HepG2 (cell line): ENCODE results near the gene TOP2A. TPM values are rescaled to one million over a fixed set of nuclear protein-coding genes. Genes with fewer than 3 reads are reported as not detected.

Experiments used
- EP300 ChIP-seq, 3 experiments: sonication (generic) in 1 of 3; formaldehyde crosslinking in 1 of 3; IDR thresholded peaks; 2 replicates each; pipeline versions ENCODE4 v1.5.1 to v1.6.1; 2011 to 2020; ENCODE audit warnings: low read depth in 2 of 3, low read length in 2 of 3, borderline replicate concordance in 1 of 3, improper control_type of control experiment in 1 of 3, mild to moderate bottlenecking in 1 of 3, missing genetic modification reagents in 1 of 3, moderate library complexity in 1 of 3
- GZF1 ChIP-seq: sonication (generic); formaldehyde crosslinking; IDR thresholded peaks from 2 replicates; pipeline ENCODE4 v1.5.1; 2020; ENCODE audit warnings: mild to moderate bottlenecking, missing genetic modification reagents
- HNF4G ChIP-seq, 2 experiments: sonication (generic) in 1 of 2; formaldehyde crosslinking in 1 of 2; IDR thresholded peaks; 2 replicates each; pipeline versions ENCODE4 v1.4.0 to v1.6.1; 2011 to 2020; ENCODE audit warnings: borderline replicate concordance in 2 of 2, low read depth in 2 of 2, mild to moderate bottlenecking in 2 of 2, low read length in 1 of 2, missing genetic modification reagents in 1 of 2, moderate library complexity in 1 of 2
- KDM4B ChIP-seq: sonication (generic); formaldehyde crosslinking; IDR thresholded peaks from 2 replicates; pipeline ENCODE4 v1.4.0; 2020; ENCODE audit warnings: missing genetic modification reagents
- PRMT3 ChIP-seq: sonication (generic); formaldehyde crosslinking; IDR thresholded peaks from 2 replicates; pipeline ENCODE4 v1.8.1; 2022; ENCODE audit warnings: low read depth, mild to moderate bottlenecking, moderate library complexity, missing genetic modification reagents, borderline replicate concordance
- PRPF4 ChIP-seq: fragments of 200-400 bp; formaldehyde crosslinking; IDR thresholded peaks from 2 replicates; pipeline ENCODE4 v1.6.1; 2016; ENCODE audit warnings: low read length, low read depth; ENCODE audit not compliant: poor library complexity, severe bottlenecking
- RAD21 ChIP-seq: fragments of 450-650 bp; formaldehyde crosslinking; IDR thresholded peaks from 2 replicates; pipeline ENCODE4 v1.5.0; 2020; ENCODE audit warnings: mild to moderate bottlenecking
- SNRNP70 ChIP-seq: fragments of 200-400 bp; formaldehyde crosslinking; IDR thresholded peaks from 2 replicates; pipeline ENCODE4 v1.6.1; 2017; ENCODE audit warnings: mild to moderate bottlenecking, low read depth, low read length, moderate library complexity
- ZKSCAN8 ChIP-seq: IDR thresholded peaks from 2 replicates; pipeline ENCODE4 v1.6.1; 2016; ENCODE audit warnings: borderline replicate concordance, missing genetic modification reagents, missing compliant biosample characterization
- ZNF337 ChIP-seq: sonication (generic); formaldehyde crosslinking; IDR thresholded peaks from 2 replicates; pipeline ENCODE4 v1.5.1; 2020; ENCODE audit warnings: missing genetic modification reagents, low read depth, mild to moderate bottlenecking, borderline replicate concordance
- ZNF432 ChIP-seq: sonication (generic); formaldehyde crosslinking; IDR thresholded peaks from 2 replicates; pipeline ENCODE4 v1.5.0; 2020; ENCODE audit warnings: missing genetic modification reagents, mild to moderate bottlenecking, borderline replicate concordance
- ZNF772 ChIP-seq: sonication (generic); formaldehyde crosslinking; IDR thresholded peaks from 2 replicates; pipeline ENCODE4 v1.5.0; 2020; ENCODE audit warnings: mild to moderate bottlenecking, missing genetic modification reagents
- ZNF775 ChIP-seq: sonication (generic); formaldehyde crosslinking; IDR thresholded peaks from 2 replicates; pipeline ENCODE4 v1.4.0; 2020; ENCODE audit warnings: missing genetic modification reagents, mild to moderate bottlenecking, moderate library complexity, borderline replicate concordance
- ZSCAN25 ChIP-seq: sonication (generic); formaldehyde crosslinking; IDR thresholded peaks from 2 replicates; pipeline ENCODE4 v1.8.0; 2022; ENCODE audit warnings: mild to moderate bottlenecking, missing genetic modification reagents
- polyA plus RNA-seq, 8 experiments: library from polyadenylated mRNA; depleted of rRNA in 3 of 8; stranded (reverse) in 7 of 8; unstranded in 1 of 8; fragments of >200 nt; fragmentation: Illumina TruSeq in 4 of 8; extraction: Trizol in 4 of 8; gene quantifications; 2 replicates each; pipeline versions ENCODE4 v1.2.1 to v1.2.3, GENCODE V29; 2011 to 2016; ENCODE audit warnings: low read depth in 4 of 8, missing spikeins in 1 of 8, mixed read lengths in 1 of 8; ENCODE audit not compliant: insufficient read depth in 1 of 8
- total RNA-seq, 5 experiments: library from RNA; depleted of rRNA; stranded (reverse); fragments of >200 nt; fragmentation: Illumina TruSeq; extraction: Trizol; gene quantifications; 2 replicates each; pipeline ENCODE4 v1.2.3, GENCODE V29; 2016; ENCODE audit warnings: low read depth in 1 of 5
- TF ChIP-seq, protein P1 (sequence below): sonication (generic); formaldehyde crosslinking; IDR thresholded peaks from 2 replicates; pipeline ENCODE4 v1.5.0; 2020; ENCODE audit warnings: missing genetic modification reagents, mild to moderate bottlenecking, borderline replicate concordance
- TF ChIP-seq, protein P2 (sequence below): sonication (generic); formaldehyde crosslinking; conservative IDR thresholded peaks from 2 replicates; pipeline ENCODE4 v1.4.0; 2020; ENCODE audit warnings: missing genetic modification reagents
- TF ChIP-seq, protein P3 (sequence below): sonication (generic); formaldehyde crosslinking; IDR thresholded peaks from 2 replicates; pipeline ENCODE4 v1.4.0; 2020; ENCODE audit warnings: mild to moderate bottlenecking, missing genetic modification reagents
- TF ChIP-seq, protein P4 (sequence below): IDR thresholded peaks from 2 replicates; pipeline ENCODE4 v1.6.1; 2016; ENCODE audit warnings: low read depth, control low read depth
- TF ChIP-seq, protein P5 (sequence below): sonication (generic); formaldehyde crosslinking; IDR thresholded peaks from 2 replicates; pipeline ENCODE4 v1.4.0; 2020; ENCODE audit warnings: missing genetic modification reagents, mild to moderate bottlenecking, borderline replicate concordance

TOP2A gene
- total and polyA plus RNA-seq, 2 of the 13 experiments (the other 11 are each of a cell fraction or from before 2014, with no cell fraction given): 108 to 327 TPM

DNA sequence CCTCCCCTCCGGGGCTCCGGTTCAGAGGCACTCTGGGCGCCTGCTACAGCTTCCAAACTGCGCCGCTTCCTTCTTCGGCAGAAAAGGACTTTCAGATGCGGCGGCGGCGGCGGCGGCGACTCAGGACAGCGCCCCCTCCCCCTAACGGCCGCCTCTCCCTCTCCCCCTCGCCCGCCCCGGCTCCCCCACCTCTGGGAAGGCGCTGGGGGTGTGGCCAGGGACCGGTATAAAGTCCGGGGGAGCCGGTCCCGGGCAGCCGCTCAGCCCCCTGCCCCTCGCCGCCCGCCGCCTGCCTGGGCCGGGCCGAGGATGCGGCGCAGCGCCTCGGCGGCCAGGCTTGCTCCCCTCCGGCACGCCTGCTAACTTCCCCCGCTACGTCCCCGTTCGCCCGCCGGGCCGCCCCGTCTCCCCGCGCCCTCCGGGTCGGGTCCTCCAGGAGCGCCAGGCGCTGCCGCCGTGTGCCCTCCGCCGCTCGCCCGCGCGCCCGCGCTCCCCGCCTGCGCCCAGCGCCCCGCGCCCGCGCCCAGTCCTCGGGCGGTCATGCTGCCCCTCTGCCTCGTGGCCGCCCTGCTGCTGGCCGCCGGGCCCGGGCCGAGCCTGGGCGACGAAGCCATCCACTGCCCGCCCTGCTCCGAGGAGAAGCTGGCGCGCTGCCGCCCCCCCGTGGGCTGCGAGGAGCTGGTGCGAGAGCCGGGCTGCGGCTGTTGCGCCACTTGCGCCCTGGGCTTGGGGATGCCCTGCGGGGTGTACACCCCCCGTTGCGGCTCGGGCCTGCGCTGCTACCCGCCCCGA is 25.7 kb upstream of the TOP2A start, which contains the start of gene IGFBP4 (continued):
- TF ChIP-seq, protein P1, sequence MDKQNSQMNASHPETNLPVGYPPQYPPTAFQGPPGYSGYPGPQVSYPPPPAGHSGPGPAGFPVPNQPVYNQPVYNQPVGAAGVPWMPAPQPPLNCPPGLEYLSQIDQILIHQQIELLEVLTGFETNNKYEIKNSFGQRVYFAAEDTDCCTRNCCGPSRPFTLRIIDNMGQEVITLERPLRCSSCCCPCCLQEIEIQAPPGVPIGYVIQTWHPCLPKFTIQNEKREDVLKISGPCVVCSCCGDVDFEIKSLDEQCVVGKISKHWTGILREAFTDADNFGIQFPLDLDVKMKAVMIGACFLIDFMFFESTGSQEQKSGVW: no peak
- TF ChIP-seq EP300 (IDR thresholded peaks at IDR 0.05; ENCODE audit: low read depth in 2 of 2, low read length in 2 of 2): no peak
- no peak for TF ChIP-seq EP300 (CRISPR knock-in tag; IDR thresholded peaks at IDR 0.05; ENCODE audit: borderline replicate concordance)
- 0 out of 2 replicates have a peak, but pooled peaks have one; percentile 25 for TF ChIP-seq GZF1
- TF ChIP-seq PRPF4: no peak
- TF ChIP-seq, protein P2, sequence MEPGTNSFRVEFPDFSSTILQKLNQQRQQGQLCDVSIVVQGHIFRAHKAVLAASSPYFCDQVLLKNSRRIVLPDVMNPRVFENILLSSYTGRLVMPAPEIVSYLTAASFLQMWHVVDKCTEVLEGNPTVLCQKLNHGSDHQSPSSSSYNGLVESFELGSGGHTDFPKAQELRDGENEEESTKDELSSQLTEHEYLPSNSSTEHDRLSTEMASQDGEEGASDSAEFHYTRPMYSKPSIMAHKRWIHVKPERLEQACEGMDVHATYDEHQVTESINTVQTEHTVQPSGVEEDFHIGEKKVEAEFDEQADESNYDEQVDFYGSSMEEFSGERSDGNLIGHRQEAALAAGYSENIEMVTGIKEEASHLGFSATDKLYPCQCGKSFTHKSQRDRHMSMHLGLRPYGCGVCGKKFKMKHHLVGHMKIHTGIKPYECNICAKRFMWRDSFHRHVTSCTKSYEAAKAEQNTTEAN (CRISPR knock-in tag): peak; percentile 89
- TF ChIP-seq ZSCAN25 (CRISPR knock-in tag): peak; percentile 60; the same call in 1 of the 2 replicates
- no peak for TF ChIP-seq SNRNP70
- TF ChIP-seq, protein P3, sequence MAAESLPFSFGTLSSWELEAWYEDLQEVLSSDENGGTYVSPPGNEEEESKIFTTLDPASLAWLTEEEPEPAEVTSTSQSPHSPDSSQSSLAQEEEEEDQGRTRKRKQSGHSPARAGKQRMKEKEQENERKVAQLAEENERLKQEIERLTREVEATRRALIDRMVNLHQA (CRISPR knock-in tag): no peak
- TF ChIP-seq KDM4B (CRISPR knock-in tag): 0 out of 2 replicates have a peak, but pooled peaks have one; percentile 54
- TF ChIP-seq ZNF432 (CRISPR knock-in tag): no peak
- no peak for TF ChIP-seq ZNF775 (CRISPR knock-in tag)
- TF ChIP-seq ZKSCAN8 (CRISPR knock-in tag): no peak
- TF ChIP-seq ZNF772 (CRISPR knock-in tag): peak; percentile 68; the same call in 1 of the 2 replicates
- peak; percentile 87 for TF ChIP-seq RAD21
- 0 out of 2 replicates have a peak, but pooled peaks have one; percentile 9 for TF ChIP-seq HNF4G (IDR thresholded peaks at IDR 0.05; ENCODE audit: borderline replicate concordance, low read depth, low read length)
- 0 out of 2 replicates have a peak, but pooled peaks have one; percentile 38 for TF ChIP-seq HNF4G (CRISPR knock-in tag; IDR thresholded peaks at IDR 0.05; ENCODE audit: borderline replicate concordance, low read depth)
- TF ChIP-seq PRMT3 (CRISPR knock-in tag): no peak
- TF ChIP-seq, protein P4, sequence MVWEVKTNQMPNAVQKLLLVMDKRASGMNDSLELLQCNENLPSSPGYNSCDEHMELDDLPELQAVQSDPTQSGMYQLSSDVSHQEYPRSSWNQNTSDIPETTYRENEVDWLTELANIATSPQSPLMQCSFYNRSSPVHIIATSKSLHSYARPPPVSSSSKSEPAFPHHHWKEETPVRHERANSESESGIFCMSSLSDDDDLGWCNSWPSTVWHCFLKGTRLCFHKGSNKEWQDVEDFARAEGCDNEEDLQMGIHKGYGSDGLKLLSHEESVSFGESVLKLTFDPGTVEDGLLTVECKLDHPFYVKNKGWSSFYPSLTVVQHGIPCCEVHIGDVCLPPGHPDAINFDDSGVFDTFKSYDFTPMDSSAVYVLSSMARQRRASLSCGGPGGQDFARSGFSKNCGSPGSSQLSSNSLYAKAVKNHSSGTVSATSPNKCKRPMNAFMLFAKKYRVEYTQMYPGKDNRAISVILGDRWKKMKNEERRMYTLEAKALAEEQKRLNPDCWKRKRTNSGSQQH (CRISPR knock-in tag): no peak
- TF ChIP-seq ZNF337 (CRISPR knock-in tag): no peak
- TF ChIP-seq, protein P5, sequence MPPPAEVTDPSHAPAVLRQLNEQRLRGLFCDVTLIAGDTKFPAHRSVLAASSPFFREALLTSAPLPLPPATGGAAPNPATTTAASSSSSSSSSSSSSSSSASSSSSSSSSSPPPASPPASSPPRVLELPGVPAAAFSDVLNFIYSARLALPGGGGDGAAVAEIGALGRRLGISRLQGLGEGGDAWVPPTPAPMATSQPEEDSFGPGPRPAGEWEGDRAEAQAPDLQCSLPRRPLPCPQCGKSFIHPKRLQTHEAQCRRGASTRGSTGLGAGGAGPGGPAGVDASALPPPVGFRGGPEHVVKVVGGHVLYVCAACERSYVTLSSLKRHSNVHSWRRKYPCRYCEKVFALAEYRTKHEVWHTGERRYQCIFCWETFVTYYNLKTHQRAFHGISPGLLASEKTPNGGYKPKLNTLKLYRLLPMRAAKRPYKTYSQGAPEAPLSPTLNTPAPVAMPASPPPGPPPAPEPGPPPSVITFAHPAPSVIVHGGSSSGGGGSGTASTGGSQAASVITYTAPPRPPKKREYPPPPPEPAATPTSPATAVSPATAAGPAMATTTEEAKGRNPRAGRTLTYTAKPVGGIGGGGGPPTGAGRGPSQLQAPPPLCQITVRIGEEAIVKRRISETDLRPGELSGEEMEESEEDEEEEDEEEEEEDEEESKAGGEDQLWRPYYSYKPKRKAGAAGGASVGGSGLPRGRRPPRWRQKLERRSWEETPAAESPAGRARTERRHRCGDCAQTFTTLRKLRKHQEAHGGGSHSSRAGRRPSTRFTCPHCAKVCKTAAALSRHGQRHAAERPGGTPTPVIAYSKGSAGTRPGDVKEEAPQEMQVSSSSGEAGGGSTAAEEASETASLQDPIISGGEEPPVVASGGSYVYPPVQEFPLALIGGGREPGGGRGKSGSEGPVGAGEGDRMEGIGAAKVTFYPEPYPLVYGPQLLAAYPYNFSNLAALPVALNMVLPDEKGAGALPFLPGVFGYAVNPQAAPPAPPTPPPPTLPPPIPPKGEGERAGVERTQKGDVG (CRISPR knock-in tag): no peak
